ENCODE data around the gene ROR1. TPM values are rescaled to one million over a fixed set of nuclear protein-coding genes. Genes with fewer than 3 reads are reported as not detected.

ROR1 gene
- total and polyA plus RNA-seq, 2 of the 13 experiments (the other 11 are each of a cell fraction or from before 2014, with no cell fraction given), result 0.58 to 2.3 TPM

DNA sequence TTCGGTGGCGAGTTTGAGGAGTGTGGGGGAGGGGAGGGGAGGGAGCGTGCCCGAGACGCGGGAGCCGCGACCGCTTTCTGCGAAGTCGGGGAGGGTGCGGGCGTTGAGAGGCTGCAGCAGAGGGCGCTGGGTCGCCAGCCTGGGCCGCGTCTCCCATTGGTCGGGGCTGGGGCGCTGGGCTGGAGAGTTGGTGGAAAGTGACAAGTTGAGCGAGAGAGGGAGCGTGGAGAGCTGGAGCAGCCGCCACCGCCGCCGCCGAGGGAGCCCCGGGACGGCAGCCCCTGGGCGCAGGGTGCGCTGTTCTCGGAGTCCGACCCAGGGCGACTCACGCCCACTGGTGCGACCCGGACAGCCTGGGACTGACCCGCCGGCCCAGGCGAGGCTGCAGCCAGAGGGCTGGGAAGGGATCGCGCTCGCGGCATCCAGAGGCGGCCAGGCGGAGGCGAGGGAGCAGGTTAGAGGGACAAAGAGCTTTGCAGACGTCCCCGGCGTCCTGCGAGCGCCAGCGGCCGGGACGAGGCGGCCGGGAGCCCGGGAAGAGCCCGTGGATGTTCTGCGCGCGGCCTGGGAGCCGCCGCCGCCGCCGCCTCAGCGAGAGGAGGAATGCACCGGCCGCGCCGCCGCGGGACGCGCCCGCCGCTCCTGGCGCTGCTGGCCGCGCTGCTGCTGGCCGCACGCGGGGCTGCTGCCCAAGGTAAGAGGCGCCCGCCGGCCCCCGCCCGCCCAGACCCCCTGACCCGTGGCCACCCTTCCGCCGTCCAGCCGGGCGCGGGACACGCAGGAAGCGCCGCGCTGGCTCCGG is at the start of gene ROR1 (continued):
- TF ChIP-seq MAZ (IDR thresholded peaks at IDR 0.05; ENCODE audit: borderline replicate concordance, low read depth, low read length) (no peak), MAZ (CRISPR knock-in tag; IDR thresholded peaks at IDR 0.05; ENCODE audit: low read depth) (peak; percentile 78), ZNF772 (CRISPR knock-in tag; IDR thresholded peaks at IDR 0.05) (peak; percentile 76; the same call in 1 of the 2 replicates), ZNF777 (CRISPR knock-in tag; IDR thresholded peaks at IDR 0.05) (peak; percentile 87), ZBTB7A (CRISPR knock-in tag; IDR thresholded peaks at IDR 0.05) (no peak), GATAD1 (CRISPR knock-in tag; IDR thresholded peaks at IDR 0.05) (no peak), KLF11 (CRISPR knock-in tag; IDR thresholded peaks at IDR 0.05) (no peak), MTA1 (CRISPR knock-in tag; IDR thresholded peaks at IDR 0.05; ENCODE audit: borderline replicate concordance) (peak; percentile 19; the same call in 1 of the 2 replicates), AHR (CRISPR knock-in tag; IDR thresholded peaks at IDR 0.05) (0 out of 2 replicates have a peak, but pooled peaks have one; percentile 29), ZNF792 (CRISPR knock-in tag; IDR thresholded peaks at IDR 0.05) (peak; percentile 46; the same call in 1 of the 2 replicates), ZNF121 (CRISPR knock-in tag; IDR thresholded peaks at IDR 0.05) (no peak), ZNF343 (CRISPR knock-in tag; IDR thresholded peaks at IDR 0.05) (0 out of 2 replicates have a peak, but pooled peaks have one; percentile 53), FOXC1 (CRISPR knock-in tag; IDR thresholded peaks at IDR 0.05; ENCODE audit: borderline replicate concordance) (peak; percentile 71; the same call in 1 of the 2 replicates), ZNF572 (CRISPR knock-in tag; IDR thresholded peaks at IDR 0.05) (0 out of 2 replicates have a peak, but pooled peaks have one; percentile 44), ZFY (CRISPR knock-in tag; IDR thresholded peaks at IDR 0.05) (peak; percentile 57), MXI1 (IDR thresholded peaks at IDR 0.05; ENCODE audit: borderline replicate concordance, low read depth, low read length) (no peak), ZBTB7B (CRISPR knock-in tag; IDR thresholded peaks at IDR 0.05) (0 out of 2 replicates have a peak, but pooled peaks have one; percentile 61), ELF3 (CRISPR knock-in tag; IDR thresholded peaks at IDR 0.05) (0 out of 2 replicates have a peak, but pooled peaks have one; percentile 20), ZNF451 (CRISPR knock-in tag; IDR thresholded peaks at IDR 0.05) (no peak), HOXD1 (CRISPR knock-in tag; IDR thresholded peaks at IDR 0.05) (no peak)
- TF ChIP-seq, protein P1, sequence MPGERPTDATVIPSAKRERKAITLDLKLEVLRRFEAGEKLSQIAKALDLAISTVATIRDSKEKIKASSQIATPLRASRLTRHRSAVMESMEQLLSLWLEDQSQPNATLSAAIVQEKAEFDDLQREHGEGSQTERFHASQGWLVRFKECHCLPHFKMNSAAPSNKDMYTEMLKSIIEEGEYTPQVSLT (CRISPR knock-in tag; IDR thresholded peaks at IDR 0.05; ENCODE audit: borderline replicate concordance, low read depth), result no peak
- TF ChIP-seq, protein P2, sequence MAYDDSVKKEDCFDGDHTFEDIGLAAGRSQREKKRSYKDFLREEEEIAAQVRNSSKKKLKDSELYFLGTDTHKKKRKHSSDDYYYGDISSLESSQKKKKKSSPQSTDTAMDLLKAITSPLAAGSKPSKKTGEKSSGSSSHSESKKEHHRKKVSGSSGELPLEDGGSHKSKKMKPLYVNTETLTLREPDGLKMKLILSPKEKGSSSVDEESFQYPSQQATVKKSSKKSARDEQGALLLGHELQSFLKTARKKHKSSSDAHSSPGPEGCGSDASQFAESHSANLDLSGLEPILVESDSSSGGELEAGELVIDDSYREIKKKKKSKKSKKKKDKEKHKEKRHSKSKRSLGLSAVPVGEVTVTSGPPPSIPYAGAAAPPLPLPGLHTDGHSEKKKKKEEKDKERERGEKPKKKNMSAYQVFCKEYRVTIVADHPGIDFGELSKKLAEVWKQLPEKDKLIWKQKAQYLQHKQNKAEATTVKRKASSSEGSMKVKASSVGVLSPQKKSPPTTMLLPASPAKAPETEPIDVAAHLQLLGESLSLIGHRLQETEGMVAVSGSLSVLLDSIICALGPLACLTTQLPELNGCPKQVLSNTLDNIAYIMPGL (CRISPR knock-in tag; IDR thresholded peaks at IDR 0.05; ENCODE audit: borderline replicate concordance in 1 of 2, low read depth in 1 of 2), result peak; percentile 74 to 85; a peak in 3 of 4 replicates
- TF ChIP-seq, protein P3, sequence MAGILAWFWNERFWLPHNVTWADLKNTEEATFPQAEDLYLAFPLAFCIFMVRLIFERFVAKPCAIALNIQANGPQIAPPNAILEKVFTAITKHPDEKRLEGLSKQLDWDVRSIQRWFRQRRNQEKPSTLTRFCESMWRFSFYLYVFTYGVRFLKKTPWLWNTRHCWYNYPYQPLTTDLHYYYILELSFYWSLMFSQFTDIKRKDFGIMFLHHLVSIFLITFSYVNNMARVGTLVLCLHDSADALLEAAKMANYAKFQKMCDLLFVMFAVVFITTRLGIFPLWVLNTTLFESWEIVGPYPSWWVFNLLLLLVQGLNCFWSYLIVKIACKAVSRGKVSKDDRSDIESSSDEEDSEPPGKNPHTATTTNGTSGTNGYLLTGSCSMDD (CRISPR knock-in tag; IDR thresholded peaks at IDR 0.05), result no peak
- TF ChIP-seq, protein P4, sequence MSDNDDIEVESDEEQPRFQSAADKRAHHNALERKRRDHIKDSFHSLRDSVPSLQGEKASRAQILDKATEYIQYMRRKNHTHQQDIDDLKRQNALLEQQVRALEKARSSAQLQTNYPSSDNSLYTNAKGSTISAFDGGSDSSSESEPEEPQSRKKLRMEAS (IDR thresholded peaks at IDR 0.05), result peak; percentile 84
- TF ChIP-seq, protein P5, sequence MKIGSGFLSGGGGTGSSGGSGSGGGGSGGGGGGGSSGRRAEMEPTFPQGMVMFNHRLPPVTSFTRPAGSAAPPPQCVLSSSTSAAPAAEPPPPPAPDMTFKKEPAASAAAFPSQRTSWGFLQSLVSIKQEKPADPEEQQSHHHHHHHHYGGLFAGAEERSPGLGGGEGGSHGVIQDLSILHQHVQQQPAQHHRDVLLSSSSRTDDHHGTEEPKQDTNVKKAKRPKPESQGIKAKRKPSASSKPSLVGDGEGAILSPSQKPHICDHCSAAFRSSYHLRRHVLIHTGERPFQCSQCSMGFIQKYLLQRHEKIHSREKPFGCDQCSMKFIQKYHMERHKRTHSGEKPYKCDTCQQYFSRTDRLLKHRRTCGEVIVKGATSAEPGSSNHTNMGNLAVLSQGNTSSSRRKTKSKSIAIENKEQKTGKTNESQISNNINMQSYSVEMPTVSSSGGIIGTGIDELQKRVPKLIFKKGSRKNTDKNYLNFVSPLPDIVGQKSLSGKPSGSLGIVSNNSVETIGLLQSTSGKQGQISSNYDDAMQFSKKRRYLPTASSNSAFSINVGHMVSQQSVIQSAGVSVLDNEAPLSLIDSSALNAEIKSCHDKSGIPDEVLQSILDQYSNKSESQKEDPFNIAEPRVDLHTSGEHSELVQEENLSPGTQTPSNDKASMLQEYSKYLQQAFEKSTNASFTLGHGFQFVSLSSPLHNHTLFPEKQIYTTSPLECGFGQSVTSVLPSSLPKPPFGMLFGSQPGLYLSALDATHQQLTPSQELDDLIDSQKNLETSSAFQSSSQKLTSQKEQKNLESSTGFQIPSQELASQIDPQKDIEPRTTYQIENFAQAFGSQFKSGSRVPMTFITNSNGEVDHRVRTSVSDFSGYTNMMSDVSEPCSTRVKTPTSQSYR (CRISPR knock-in tag; IDR thresholded peaks at IDR 0.05; ENCODE audit: borderline replicate concordance), result peak; percentile 86

Measured in HepG2 (cell line).